K562 (cell line): Measurements from ENCODE around the gene FN3K. TPM values are rescaled to one million over a fixed set of nuclear protein-coding genes. Genes with fewer than 3 reads are reported as not detected.

ENCODE experiments used
- ATAC-seq: fragments of 200-7000 bp; cut with Tn5 transposase; 3 replicates; pipeline ENCODE4 v1.9.1; 2020; ENCODE audit warnings: moderate library complexity
- BruUV-seq: library from RNA; stranded (reverse); fragments of 400-500 nt; replicated peaks from 2 replicates; lab custom pipeline; 2021; lab: Mats Ljungman, UMichigan
- CTCF ChIA-PET: fragments of 300-600 bp; formaldehyde crosslinking; extraction: SDS; loops from one replicate; lab custom pipeline; 2021; ENCODE audit warnings: low intra/inter-chr PET ratio; lab: Yijun Ruan, JAX
- POLR2A ChIA-PET: fragments of 300-600, 350-650 bp; sonication (Branson Sonifier 250); formaldehyde crosslinking; extraction: SDS; loops from one replicate; lab custom pipeline; 2021; ENCODE audit warnings: antibody characterized with exemption, inconsistent platforms; lab: Yijun Ruan, JAX
- DNase-seq, 4 experiments: peaks; one replicate each; pipeline versions ENCODE4 v3.0.0 to v3.0.0-alpha.2; 2011 to 2018; ENCODE audit warnings: low spot score in 3 of 4, mixed read lengths in 3 of 4; ENCODE audit errors: extremely low read depth in 1 of 4
- FAIRE-seq: peaks from 2 replicates; lab custom pipeline; 2011; peaks lifted over from hg19 to GRCh38; lab: Jason Lieb, UNC
- H2AFZ ChIP-seq: 2 replicates; pipeline ENCODE4 v1.6.0; 2011; ENCODE audit warnings: low read depth, low read length, control low read depth, inconsistent platforms
- H3K27ac ChIP-seq: fragments of 200-600 bp; 3 replicates; pipeline ENCODE4 v1.8.0; 2011; ENCODE audit warnings: low read depth, mild to moderate bottlenecking, control low read depth, inconsistent platforms, low read length, moderate library complexity, mixed read lengths; ENCODE audit errors: extremely low read depth
- H3K27me3 ChIP-seq, 2 experiments: fragments of 300-600 bp in 1 of 2; 2 replicates in 1 of 2; 3 replicates in 1 of 2; pipeline versions ENCODE4 v1.6.0 to v1.8.0; 2011; ENCODE audit warnings: inconsistent platforms in 2 of 2, low read length in 2 of 2, mild to moderate bottlenecking in 1 of 2, mixed read lengths in 1 of 2, moderate library complexity in 1 of 2; ENCODE audit not compliant: control insufficient read depth in 2 of 2, insufficient read depth in 2 of 2
- H3K36me3 ChIP-seq: fragments of 300-600 bp; 3 replicates; pipeline ENCODE4 v1.8.0; 2011; ENCODE audit warnings: mild to moderate bottlenecking, low read length, inconsistent platforms; ENCODE audit not compliant: control insufficient read depth, insufficient read depth
- H3K4me1 ChIP-seq, 2 experiments: fragments of 200-600 bp in 1 of 2; replicated peaks in 1 of 2; 2 replicates in 1 of 2; 3 replicates in 1 of 2; pipeline versions ENCODE4 v1.5.1 to v1.8.0; 2011; ENCODE audit warnings: inconsistent platforms in 2 of 2, low read length in 2 of 2, mild to moderate bottlenecking in 1 of 2, mixed read lengths in 1 of 2, moderate library complexity in 1 of 2; ENCODE audit not compliant: control insufficient read depth in 2 of 2, insufficient read depth in 2 of 2
- H3K4me2 ChIP-seq: 2 replicates; pipeline ENCODE4 v1.6.1; 2011; ENCODE audit warnings: low read length, control low read depth, inconsistent platforms, mixed read lengths; ENCODE audit not compliant: insufficient read depth
- H3K4me3 ChIP-seq: fragments of 200-600 bp; sonication (generic), shearing (Covaris generic); 2 replicates; pipeline ENCODE4 v1.5.1; 2016; ENCODE audit warnings: control low read depth, inconsistent platforms
- H3K79me2 ChIP-seq: fragments of 200-600 bp; 3 replicates; pipeline ENCODE4 v1.8.0; 2011; ENCODE audit warnings: low read length, inconsistent platforms; ENCODE audit not compliant: control insufficient read depth, insufficient read depth
- H3K9ac ChIP-seq, 2 experiments: 2 replicates each; pipeline versions ENCODE4 v1.6.0 to v1.6.1; 2011; ENCODE audit warnings: low read depth in 2 of 2, low read length in 2 of 2, control low read depth in 1 of 2, inconsistent platforms in 1 of 2, mild to moderate bottlenecking in 1 of 2, mixed read lengths in 1 of 2; ENCODE audit not compliant: insufficient read depth in 1 of 2
- H3K9me1 ChIP-seq: one replicate; pipeline ENCODE4 v1.6.0; 2011; ENCODE audit warnings: inconsistent platforms, mild to moderate bottlenecking, low read length, moderate library complexity; ENCODE audit not compliant: control insufficient read depth, insufficient read depth
- H3K9me3 ChIP-seq: replicated peaks from 2 replicates; pipeline ENCODE4 v1.5.1; 2011; ENCODE audit warnings: low read depth, low read length, inconsistent platforms; ENCODE audit not compliant: control insufficient read depth, insufficient read depth
- H4K20me1 ChIP-seq: replicated peaks from 2 replicates; pipeline ENCODE4 v1.6.1; 2011; ENCODE audit warnings: low read length, inconsistent platforms, mixed read lengths; ENCODE audit not compliant: control insufficient read depth, insufficient read depth
- BCL6 ChIP-seq: fragments of 250-450 bp; sonication (Bioruptor Pico); IDR thresholded peaks from 2 replicates; pipeline ENCODE4 v1.4.0; 2020
- CHD2 ChIP-seq: IDR thresholded peaks from 2 replicates; pipeline ENCODE4 v1.6.1; 2011; ENCODE audit warnings: low read depth, low read length
- E2F3 ChIP-seq: fragments of 250-450 bp; sonication (Bioruptor Pico); IDR thresholded peaks from 2 replicates; pipeline ENCODE4 v1.4.0; 2020; ENCODE audit warnings: mild to moderate bottlenecking
- ERF ChIP-seq: fragments of 450-650 bp; formaldehyde crosslinking; IDR thresholded peaks from 2 replicates; pipeline ENCODE4 v1.4.0; 2020; ENCODE audit warnings: mild to moderate bottlenecking, mixed read lengths
- GATAD2B ChIP-seq: fragments of 450-650 bp; IDR thresholded peaks from 2 replicates; pipeline ENCODE4 v1.6.1; 2017; ENCODE audit warnings: mild to moderate bottlenecking, borderline replicate concordance
- MEIS2 ChIP-seq: fragments of 450-650 bp; IDR thresholded peaks from 2 replicates; pipeline ENCODE4 v1.6.1; 2014; ENCODE audit warnings: mild to moderate bottlenecking; ENCODE audit not compliant: partially characterized antibody
- NEUROD1 ChIP-seq: fragments of 150-350 bp; IDR thresholded peaks from 2 replicates; pipeline ENCODE4 v1.6.1; 2014; ENCODE audit warnings: borderline replicate concordance, low read length, low read depth; ENCODE audit not compliant: partially characterized antibody
- NFRKB ChIP-seq: fragments of 450-650 bp; IDR thresholded peaks from 2 replicates; pipeline ENCODE4 v1.6.1; 2016; ENCODE audit warnings: low read depth
- NFYB ChIP-seq: IDR thresholded peaks from 2 replicates; pipeline ENCODE4 v1.6.1; 2011; ENCODE audit warnings: mild to moderate bottlenecking, moderate library complexity; ENCODE audit not compliant: insufficient read length; ENCODE audit errors: extremely low read depth
- PHF8 ChIP-seq: fragments of 200-600 bp; sonication (generic); IDR thresholded peaks from 2 replicates; pipeline ENCODE4 v1.6.1; 2012; ENCODE audit warnings: mixed run types, mild to moderate bottlenecking, inconsistent platforms, low read length, moderate library complexity, borderline replicate concordance
- PHTF2 ChIP-seq: fragments of 250-450 bp; sonication (Bioruptor Pico); IDR thresholded peaks from 2 replicates; pipeline ENCODE4 v1.5.0; 2021; ENCODE audit warnings: mild to moderate bottlenecking
- POLR2AphosphoS2 ChIP-seq: IDR thresholded peaks from 2 replicates; pipeline ENCODE4 v1.6.1; 2012; ENCODE audit warnings: low read length, improper control_type of control experiment
- SLC30A9 ChIP-seq: fragments of 250-450 bp; sonication (Bioruptor Pico); IDR thresholded peaks from 2 replicates; pipeline ENCODE4 v1.8.0; 2022; ENCODE audit warnings: mild to moderate bottlenecking, moderate library complexity
- SRSF7 ChIP-seq: fragments of 200-400 bp; formaldehyde crosslinking; optimal IDR thresholded peaks from 2 replicates; pipeline ENCODE3; 2017; ENCODE audit warnings: mild to moderate bottlenecking, low read depth, low read length
- ZNF431 ChIP-seq: sonication (generic); formaldehyde crosslinking; IDR thresholded peaks from 2 replicates; pipeline ENCODE4 v1.8.0; 2022; ENCODE audit warnings: mild to moderate bottlenecking, missing genetic modification reagents
- WGBS: fragments of 100-300 bp; shearing (Covaris generic); methylation state at CpG from one replicate; pipeline ENCODE4 v1.1.6; 2016; ENCODE audit warnings: low coverage, mixed read lengths; ENCODE audit not compliant: insufficient coverage; ENCODE audit errors: missing lambda C conversion rate; 5-methylcytosine and 5-hydroxymethylcytosine counted together
- in situ Hi-C: fragments of 300-500 bp; cut with MboI; formaldehyde crosslinking; loops from 4 replicates; pipeline ENCODE4 v1.15.0; 2018; ENCODE audit warnings: inconsistent platforms, mixed read lengths
- intact Hi-C: fragments of 100-400 bp; cut with micrococcal nuclease; formaldehyde crosslinking; loops from 2 replicates; pipeline ENCODE4 v1.14.2; 2022
- polyA plus RNA-seq, 8 experiments: library from polyadenylated mRNA; depleted of rRNA in 4 of 8; stranded (reverse) in 5 of 8; unstranded in 3 of 8; fragments of >200 nt; fragmentation: Nextera tagmentation in 2 of 8; fragmentation: Illumina TruSeq in 1 of 8; extraction: Ambion mirVana in 2 of 8; extraction: Trizol in 1 of 8; gene quantifications; 2 replicates each; pipeline versions ENCODE4 v1.2.1 to v1.2.3, GENCODE V29; 2011 to 2014; ENCODE audit warnings: inconsistent platforms in 1 of 8, missing spikeins in 1 of 8
- total RNA-seq, 7 experiments: library from RNA; depleted of rRNA in 6 of 7; stranded (reverse); fragments of >200 nt in 6 of 7; fragmentation: Illumina TruSeq in 2 of 7; extraction: Trizol in 2 of 7; gene quantifications; 2 replicates each; pipeline versions ENCODE4 v1.2.1 to v1.2.3, GENCODE V29; 2011 to 2021; ENCODE audit warnings: low replicate concordance in 1 of 7
- TF ChIP-seq, protein P1 (sequence below): fragments of 450-650 bp; formaldehyde crosslinking; IDR thresholded peaks from 2 replicates; pipeline ENCODE4 v1.4.0; 2020; ENCODE audit warnings: mild to moderate bottlenecking, moderate library complexity
- TF ChIP-seq, protein P2 (sequence below), 2 experiments: fragments of 450-650 bp; conservative IDR thresholded peaks; 2 replicates each; pipeline ENCODE4 v1.6.1; 2017; ENCODE audit warnings: mild to moderate bottlenecking in 2 of 2, moderate library complexity in 2 of 2
- TF ChIP-seq, protein P3 (sequence below): fragments of 250-450 bp; sonication (Bioruptor Pico); IDR thresholded peaks from 2 replicates; pipeline ENCODE4 v1.8.0; 2021; ENCODE audit warnings: borderline replicate concordance, mild to moderate bottlenecking, moderate library complexity; ENCODE audit not compliant: poor library complexity, severe bottlenecking

The FN3K gene
- total and polyA plus RNA-seq, 9 of the 15 experiments (the other 6 are each of a cell fraction or from before 2014, with no cell fraction given), result 0.08 to 22.7 (median 3.8) TPM

DNA sequence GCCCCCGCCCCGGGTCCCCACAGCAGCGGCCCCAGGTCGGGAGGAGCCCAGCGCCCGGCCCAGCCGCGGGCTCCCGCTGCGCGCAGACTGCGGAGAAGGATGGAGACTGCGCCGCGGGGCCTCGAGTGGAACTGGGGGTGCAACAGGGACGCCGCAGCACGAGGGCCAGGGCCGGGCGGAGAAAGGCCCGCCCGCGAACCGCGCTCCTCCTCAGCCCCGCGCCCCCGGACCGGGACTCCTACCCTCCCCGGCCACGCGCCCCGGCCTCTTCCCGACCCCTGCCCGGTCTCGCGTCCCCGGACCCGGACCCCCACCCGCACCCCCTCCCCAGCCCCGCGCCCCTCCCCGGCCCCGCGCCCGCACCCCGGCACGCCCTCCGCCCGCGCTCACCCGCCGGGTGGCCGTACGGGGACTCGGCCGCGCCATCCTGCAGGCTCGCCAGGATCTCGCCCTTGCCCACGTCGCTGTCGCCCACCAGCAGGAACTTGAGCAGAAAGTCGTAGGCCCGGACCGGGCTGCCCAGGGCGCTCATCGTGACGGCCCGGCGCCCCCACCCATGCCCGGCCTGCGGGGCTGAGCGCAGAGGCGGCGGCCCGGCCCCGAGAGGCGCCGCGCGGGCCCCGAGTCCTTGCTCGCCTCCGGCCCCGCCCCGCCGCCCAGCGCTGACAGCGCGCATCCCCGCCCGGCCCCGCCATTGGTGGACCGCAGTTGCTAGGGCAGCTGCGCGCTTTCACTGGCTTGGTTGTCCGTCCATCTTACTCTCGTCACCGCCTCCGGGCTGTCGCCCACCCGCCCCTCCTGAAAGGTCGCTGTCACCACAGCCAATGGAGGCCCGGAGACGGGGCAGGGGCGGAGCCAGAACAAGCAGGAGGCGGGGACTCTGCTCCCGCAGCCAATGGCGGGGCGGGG, 37.1 kb upstream of the FN3K start, which contains the start of gene RAB40B (continued):
- TF ChIP-seq MEIS2, result peak; percentile 85
- no peak for TF ChIP-seq BCL6
- TF ChIP-seq ERF, result no peak
- peak; percentile 83 for TF ChIP-seq CHD2
- peak; percentile 40; the same call in 1 of the 2 replicates for TF ChIP-seq GATAD2B
- TF ChIP-seq SLC30A9 (CRISPR knock-in tag), result no peak
- TF ChIP-seq NEUROD1, result peak; percentile 96
- peak; percentile 86 for TF ChIP-seq NFYB
- TF ChIP-seq, protein P1, sequence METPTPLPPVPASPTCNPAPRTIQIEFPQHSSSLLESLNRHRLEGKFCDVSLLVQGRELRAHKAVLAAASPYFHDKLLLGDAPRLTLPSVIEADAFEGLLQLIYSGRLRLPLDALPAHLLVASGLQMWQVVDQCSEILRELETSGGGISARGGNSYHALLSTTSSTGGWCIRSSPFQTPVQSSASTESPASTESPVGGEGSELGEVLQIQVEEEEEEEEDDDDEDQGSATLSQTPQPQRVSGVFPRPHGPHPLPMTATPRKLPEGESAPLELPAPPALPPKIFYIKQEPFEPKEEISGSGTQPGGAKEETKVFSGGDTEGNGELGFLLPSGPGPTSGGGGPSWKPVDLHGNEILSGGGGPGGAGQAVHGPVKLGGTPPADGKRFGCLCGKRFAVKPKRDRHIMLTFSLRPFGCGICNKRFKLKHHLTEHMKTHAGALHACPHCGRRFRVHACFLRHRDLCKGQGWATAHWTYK (CRISPR knock-in tag), result no peak

DNA sequence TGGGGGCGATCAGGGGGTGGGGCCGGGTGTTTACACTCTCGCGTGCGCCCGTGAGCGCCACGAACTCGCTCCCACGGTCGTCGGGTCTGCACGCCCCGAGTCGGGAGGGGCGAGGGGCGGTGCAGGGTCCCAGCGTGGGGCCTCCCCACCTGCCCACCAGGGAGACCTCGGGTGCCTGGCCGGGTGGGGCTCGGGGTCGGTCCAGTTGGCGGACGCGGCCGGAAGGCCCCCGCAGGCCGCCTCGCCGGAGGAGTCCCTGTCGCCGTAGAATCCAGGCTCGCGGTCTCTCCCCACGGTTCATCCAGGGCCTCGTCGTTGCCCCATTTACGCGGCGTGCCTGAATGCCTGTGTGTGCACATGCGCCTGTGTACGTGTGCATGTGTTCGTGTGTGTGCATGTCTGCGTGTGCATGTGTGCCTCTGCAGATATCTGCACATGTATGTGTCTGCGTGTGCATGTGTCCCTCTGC, 36.4 kb upstream of the FN3K start:
- peaks cover 0 to 6% of the 10 kb centered on the region in 2 experiments; a peak in 2 of 5 replicates for H3K27me3 ChIP-seq
- peaks cover 0 to 47% of the 10 kb centered on the region in 2 experiments; a peak in 3 of 5 replicates for H3K4me1 ChIP-seq
- H3K27ac ChIP-seq, result no peak overlapping the region
- H3K4me2 ChIP-seq, result peak overlapping the region; percentile 80
- H3K4me3 ChIP-seq, result peak overlapping the region; percentile 53
- BruUV-seq, result no TSS peak
- in situ Hi-C loops (no loop called here), intact Hi-C loops (no loop called here)
- H3K9ac ChIP-seq, result peak overlapping the region in 1 of 2 experiments; percentile 91; a peak in 2 of 4 replicates
- no peaks in the 10 kb centered on the region for H3K36me3 ChIP-seq
- FAIRE-seq (no peak), DNase-seq (peak in 1 of 4 experiments; percentile 23), ATAC-seq (peak; percentile 36)
- POLR2A ChIA-PET, result no interaction called here
- CTCF ChIA-PET, result no interaction called here
- 0 out of 2 replicates have a peak, but pooled peaks cover 2% of the 10 kb centered on the region for H4K20me1 ChIP-seq
- peak overlapping the region; percentile 92 for H2AFZ ChIP-seq
- peaks cover 8% of the 10 kb centered on the region for H3K9me3 ChIP-seq
- WGBS, result 15% methylated on average over 25 of the region's 45 CpGs
- H3K79me2 ChIP-seq, result no peaks in the 10 kb centered on the region
- peaks cover 3% of the 10 kb centered on the region for H3K9me1 ChIP-seq
- TF ChIP-seq PHF8, result peak; percentile 58; the same call in 1 of the 2 replicates
- 0 out of 2 replicates have a peak, but pooled peaks have one; percentile 35 for TF ChIP-seq E2F3 (CRISPR knock-in tag)
- TF ChIP-seq NFRKB, result no peak
- TF ChIP-seq ZNF431, result peak; percentile 53; the same call in 1 of the 2 replicates
- TF ChIP-seq, protein P2, sequence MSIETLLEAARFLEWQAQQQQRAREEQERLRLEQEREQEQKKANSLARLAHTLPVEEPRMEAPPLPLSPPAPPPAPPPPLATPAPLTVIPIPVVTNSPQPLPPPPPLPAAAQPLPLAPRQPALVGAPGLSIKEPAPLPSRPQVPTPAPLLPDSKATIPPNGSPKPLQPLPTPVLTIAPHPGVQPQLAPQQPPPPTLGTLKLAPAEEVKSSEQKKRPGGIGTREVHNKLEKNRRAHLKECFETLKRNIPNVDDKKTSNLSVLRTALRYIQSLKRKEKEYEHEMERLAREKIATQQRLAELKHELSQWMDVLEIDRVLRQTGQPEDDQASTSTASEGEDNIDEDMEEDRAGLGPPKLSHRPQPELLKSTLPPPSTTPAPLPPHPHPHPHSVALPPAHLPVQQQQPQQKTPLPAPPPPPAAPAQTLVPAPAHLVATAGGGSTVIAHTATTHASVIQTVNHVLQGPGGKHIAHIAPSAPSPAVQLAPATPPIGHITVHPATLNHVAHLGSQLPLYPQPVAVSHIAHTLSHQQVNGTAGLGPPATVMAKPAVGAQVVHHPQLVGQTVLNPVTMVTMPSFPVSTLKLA (conservative IDR thresholded peaks at IDR 0.05), result peak; percentile 57 to 87
- TF ChIP-seq POLR2AphosphoS2, result no peak
- TF ChIP-seq PHTF2 (CRISPR knock-in tag), result no peak
- TF ChIP-seq, protein P3, sequence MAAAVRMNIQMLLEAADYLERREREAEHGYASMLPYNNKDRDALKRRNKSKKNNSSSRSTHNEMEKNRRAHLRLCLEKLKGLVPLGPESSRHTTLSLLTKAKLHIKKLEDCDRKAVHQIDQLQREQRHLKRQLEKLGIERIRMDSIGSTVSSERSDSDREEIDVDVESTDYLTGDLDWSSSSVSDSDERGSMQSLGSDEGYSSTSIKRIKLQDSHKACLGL, result no peak
- TF ChIP-seq SRSF7, result no peak
